ENCODE data around the gene ANXA4.
"Not testable (repeated sequence)": the region's sequence is repeated elsewhere in the genome, so short reads cannot be mapped to it uniquely, and the experiment has no call there.

ANXA4 gene

GRCh38 chr2:69830045-69830905 is 88.3 kb downstream of the ANXA4 start:
- Histone ChIP-seq H3K9me3 (ENCODE audit: severe bottlenecking) (no peaks in the 10 kb centered on the region), H3K4me1 (ENCODE audit: insufficient read depth, poor library complexity, severe bottlenecking) (peaks cover 8% of the 10 kb centered on the region), H3K27me3 (ENCODE audit: insufficient read depth, poor library complexity, severe bottlenecking) (no peaks in the 10 kb centered on the region), H3K4me3 (ENCODE audit: severe bottlenecking) (peak overlapping the region; percentile 73), H3K36me3 (ENCODE audit: low read depth) (peaks cover 15% of the 10 kb centered on the region), H3K27ac (ENCODE audit: poor library complexity, severe bottlenecking) (no peak overlapping the region)
- ATAC-seq (ENCODE audit: low read depth), result peak; percentile 43
- DNase-seq (ENCODE audit: low spot score), result peak; percentile 63
- TF ChIP-seq CTCF (IDR thresholded peaks at IDR 0.05; ENCODE audit: poor library complexity, severe bottlenecking), result no peak

DNA sequence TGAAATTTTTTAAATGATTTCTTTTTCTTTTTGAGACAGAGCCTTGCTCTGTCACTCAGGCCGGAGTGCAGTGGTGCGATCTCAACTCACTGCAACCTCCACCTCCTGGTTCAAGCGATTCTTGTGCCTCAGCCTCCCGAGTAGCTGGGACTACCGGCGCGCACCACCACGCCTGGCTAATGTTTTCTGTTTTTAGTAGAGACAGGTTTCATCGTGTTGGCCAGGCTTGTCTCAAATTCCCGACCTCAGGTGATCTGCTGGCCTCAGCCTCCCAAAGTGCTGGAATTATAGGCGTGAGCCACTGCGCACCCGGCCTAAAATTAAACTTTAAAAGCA is 88.9 kb downstream of the ANXA4 start:
- Histone ChIP-seq H3K4me3 (ENCODE audit: severe bottlenecking) (peak overlapping the region; percentile 73), H3K36me3 (ENCODE audit: low read depth) (peaks cover 15% of the 10 kb centered on the region)
- DNase-seq (ENCODE audit: low spot score); ATAC-seq (ENCODE audit: low read depth); H3K9me3 ChIP-seq (ENCODE audit: severe bottlenecking); H3K27me3 ChIP-seq (ENCODE audit: insufficient read depth, poor library complexity, severe bottlenecking); H3K4me1 ChIP-seq (ENCODE audit: insufficient read depth, poor library complexity, severe bottlenecking); H3K27ac ChIP-seq (ENCODE audit: poor library complexity, severe bottlenecking): not testable (repeated sequence)

DNA sequence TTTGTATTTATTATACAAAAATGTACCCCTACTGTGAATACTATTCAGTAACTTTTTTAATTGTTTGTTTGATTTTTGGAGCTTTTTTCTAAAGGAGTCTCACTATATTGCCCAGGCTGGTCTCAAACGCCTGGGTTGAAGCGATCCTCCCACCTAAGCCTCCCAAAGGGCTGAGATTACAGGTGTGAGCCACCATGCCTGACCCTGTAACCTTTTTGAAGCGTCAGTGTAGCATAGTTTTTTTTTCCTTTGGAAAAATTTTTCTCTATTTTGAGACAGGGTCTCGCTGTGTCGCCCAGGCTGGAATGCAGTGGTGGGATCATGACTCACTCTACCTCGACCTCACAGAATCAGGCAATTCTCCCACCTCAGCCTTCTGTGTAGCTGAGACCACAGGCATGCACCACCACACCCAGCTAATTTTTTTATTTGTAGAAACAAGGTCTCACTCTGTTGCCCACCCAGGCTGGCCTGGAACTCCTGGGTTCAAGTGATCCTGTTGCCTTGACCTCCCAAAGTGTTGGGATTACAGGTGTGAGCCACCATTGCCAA is 89.5 kb downstream of the ANXA4 start:
- ATAC-seq (ENCODE audit: low read depth) (no peak), DNase-seq (ENCODE audit: low spot score) (no peak)

DNA sequence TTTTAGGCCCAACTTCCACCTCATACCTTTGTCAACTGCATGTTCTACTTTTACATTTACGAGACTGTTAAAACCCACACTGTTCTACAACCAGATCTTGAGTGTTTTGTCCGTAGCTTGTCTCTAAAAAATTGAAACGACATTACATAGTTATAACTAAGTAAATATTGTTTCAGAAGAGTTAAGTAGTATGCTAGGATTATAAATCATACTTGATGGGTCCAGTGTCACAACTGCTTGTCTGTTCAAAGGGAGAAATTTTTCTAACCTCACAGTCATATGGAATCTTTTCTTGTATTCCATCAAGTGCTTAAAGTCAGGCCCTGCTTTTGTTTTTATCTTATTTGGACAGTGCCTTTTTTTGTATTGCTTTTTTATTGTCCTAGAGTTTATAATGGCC is 91.8 kb downstream of the ANXA4 start:
- DNase-seq (ENCODE audit: low spot score) (no peak), ATAC-seq (ENCODE audit: low read depth) (no peak)
- no peak overlapping the region for H3K4me3 ChIP-seq (ENCODE audit: severe bottlenecking)
- H3K4me1 ChIP-seq (ENCODE audit: insufficient read depth, poor library complexity, severe bottlenecking), result peaks cover 4% of the 10 kb centered on the region
- no peak overlapping the region for H3K27ac ChIP-seq (ENCODE audit: poor library complexity, severe bottlenecking)
- TF ChIP-seq CTCF (IDR thresholded peaks at IDR 0.05; ENCODE audit: poor library complexity, severe bottlenecking), result no peak
- H3K27me3 ChIP-seq (ENCODE audit: insufficient read depth, poor library complexity, severe bottlenecking), result no peaks in the 10 kb centered on the region
- H3K9me3 ChIP-seq (ENCODE audit: severe bottlenecking), result no peaks in the 10 kb centered on the region
- peaks cover 28% of the 10 kb centered on the region for H3K36me3 ChIP-seq (ENCODE audit: low read depth)

More for the DNA sequence above, 89.5 kb downstream of the ANXA4 start:
- Histone ChIP-seq H3K27me3 (ENCODE audit: insufficient read depth, poor library complexity, severe bottlenecking) (no peaks in the 10 kb centered on the region), H3K4me1 (ENCODE audit: insufficient read depth, poor library complexity, severe bottlenecking) (peaks cover 8% of the 10 kb centered on the region), H3K36me3 (ENCODE audit: low read depth) (peaks cover 15% of the 10 kb centered on the region), H3K9me3 (ENCODE audit: severe bottlenecking) (no peaks in the 10 kb centered on the region), H3K27ac (ENCODE audit: poor library complexity, severe bottlenecking) (no peak overlapping the region), H3K4me3 (ENCODE audit: severe bottlenecking) (no peak overlapping the region)
- no peak for TF ChIP-seq CTCF (IDR thresholded peaks at IDR 0.05; ENCODE audit: poor library complexity, severe bottlenecking)

DNA sequence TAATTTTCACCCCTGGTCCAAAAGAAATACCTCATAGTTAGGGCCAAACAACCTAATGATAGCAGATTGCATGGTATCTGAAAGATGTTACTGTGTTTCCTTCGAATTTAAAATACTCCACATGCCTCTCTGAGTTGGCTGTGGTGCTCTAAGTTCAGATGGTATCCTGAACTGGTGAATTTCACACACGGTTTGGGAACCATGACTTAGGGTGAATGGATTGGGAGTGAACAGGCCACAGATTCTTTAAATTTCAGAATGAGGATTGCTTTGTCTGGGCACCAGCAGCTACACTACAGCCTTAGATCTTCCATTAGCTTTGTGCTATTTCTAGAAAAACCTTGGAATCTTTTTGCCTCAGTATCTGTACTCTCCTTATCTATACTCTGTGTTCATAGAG is 93.7 kb downstream of the ANXA4 start:
- H3K4me1 ChIP-seq (ENCODE audit: insufficient read depth, poor library complexity, severe bottlenecking), result peaks cover 4% of the 10 kb centered on the region
- ATAC-seq (ENCODE audit: low read depth) (no peak), DNase-seq (ENCODE audit: low spot score) (no peak)
- no peak for TF ChIP-seq CTCF (IDR thresholded peaks at IDR 0.05; ENCODE audit: poor library complexity, severe bottlenecking)
- H3K27ac ChIP-seq (ENCODE audit: poor library complexity, severe bottlenecking), result no peak overlapping the region
- H3K27me3 ChIP-seq (ENCODE audit: insufficient read depth, poor library complexity, severe bottlenecking), result no peaks in the 10 kb centered on the region
- no peak overlapping the region for H3K4me3 ChIP-seq (ENCODE audit: severe bottlenecking)
- H3K9me3 ChIP-seq (ENCODE audit: severe bottlenecking), result no peaks in the 10 kb centered on the region
- H3K36me3 ChIP-seq (ENCODE audit: low read depth), result peaks cover 43% of the 10 kb centered on the region
